Smooth muscle cell (in vitro differentiated cells): ENCODE results near the gene LRRC63. TPM values are rescaled to one million over a fixed set of nuclear protein-coding genes. Genes with fewer than 3 reads are reported as not detected.

Source experiments
- DNase-seq: peaks from one replicate; lab custom pipeline; 2025; ENCODE audit not compliant: unreplicated experiment; lab: John Stamatoyannopoulos, UW
- H2AFZ ChIP-seq: fragments of 200-600 bp; sonication (generic); 2 replicates; pipeline ENCODE4 v1.6.0; 2016; ENCODE audit warnings: antibody characterized with exemption, low read depth, mild to moderate bottlenecking
- H3F3A ChIP-seq: fragments of 200-600 bp; sonication (generic); 2 replicates; pipeline ENCODE4 v1.6.0; 2017; ENCODE audit warnings: antibody characterized with exemption, low read depth
- H3K27ac ChIP-seq: fragments of 200-600 bp; sonication (generic); 2 replicates; pipeline ENCODE4 v1.5.1; 2016; ENCODE audit warnings: low read depth, mild to moderate bottlenecking
- H3K27me3 ChIP-seq: fragments of 200-600 bp; sonication (generic); 2 replicates; pipeline ENCODE4 v1.6.1; 2016; ENCODE audit warnings: low read depth, mild to moderate bottlenecking
- H3K36me3 ChIP-seq: fragments of 200-600 bp; sonication (generic); 2 replicates; pipeline ENCODE4 v1.5.1; 2016; ENCODE audit warnings: low read depth
- H3K4me1 ChIP-seq: fragments of 200-600 bp; sonication (generic); 2 replicates; pipeline ENCODE4 v1.5.1; 2016; ENCODE audit warnings: low read depth
- H3K4me2 ChIP-seq: fragments of 200-600 bp; sonication (generic); 2 replicates; pipeline ENCODE4 v1.6.0; 2016; ENCODE audit warnings: mild to moderate bottlenecking
- H3K4me3 ChIP-seq: fragments of 200-600 bp; sonication (generic); 2 replicates; pipeline ENCODE4 v1.5.1; 2016; ENCODE audit warnings: mild to moderate bottlenecking
- H3K79me2 ChIP-seq: fragments of 200-600 bp; sonication (generic); 2 replicates; pipeline ENCODE4 v1.6.0; 2016; ENCODE audit warnings: low read depth, mild to moderate bottlenecking
- H3K9ac ChIP-seq: fragments of 200-600 bp; sonication (generic); 2 replicates; pipeline ENCODE4 v1.6.0; 2016; ENCODE audit warnings: low read depth
- H3K9me3 ChIP-seq: fragments of 200-600 bp; sonication (generic); replicated peaks from 2 replicates; pipeline ENCODE4 v1.5.1; 2016; ENCODE audit warnings: low read depth
- H4K20me1 ChIP-seq: fragments of 200-600 bp; sonication (generic); 2 replicates; pipeline ENCODE4 v1.6.0; 2016; ENCODE audit warnings: low read depth
- CTCF ChIP-seq: fragments of 200-600 bp; sonication (generic); IDR thresholded peaks from 2 replicates; pipeline ENCODE4 v1.5.1; 2017; ENCODE audit warnings: borderline replicate concordance, mild to moderate bottlenecking, antibody characterized with exemption; ENCODE audit not compliant: insufficient read depth, poor library complexity, severe bottlenecking
- WGBS: methylation state at CpG from one replicate; pipeline ENCODE4 v1.1.7; 2016; ENCODE audit warnings: low lambda C conversion rate; 5-methylcytosine and 5-hydroxymethylcytosine counted together
- polyA plus RNA-seq: library from polyadenylated mRNA; unstranded; fragments of >200 nt; fragmentation: Nextera tagmentation; extraction: Ambion mirVana; gene quantifications from 2 replicates; pipeline ENCODE4 v1.2.1, GENCODE V29; 2016
- total RNA-seq: library from RNA; depleted of rRNA; stranded (reverse); fragments of >200 nt; gene quantifications from 2 replicates; pipeline ENCODE4 v1.2.3, GENCODE V29; 2014

Gene LRRC63
- total and polyA plus RNA-seq, 2 experiments from 2014 or later: 0.16 TPM; not detected in 1

GRCh38 chr13:46295491-46296114 is 83.9 kb downstream of the LRRC63 start:
- peaks cover 12% of the 10 kb centered on the region for H3F3A ChIP-seq
- H3K4me3 ChIP-seq: no peak overlapping the region
- H2AFZ ChIP-seq: peak overlapping the region; percentile 36
- no peaks in the 10 kb centered on the region for H3K4me1 ChIP-seq
- no peak for DNase-seq
- no peak overlapping the region for H3K4me2 ChIP-seq
- H3K9me3 ChIP-seq: no peaks in the 10 kb centered on the region
- H3K9ac ChIP-seq: peak overlapping the region; percentile 24
- H3K27ac ChIP-seq: peak overlapping the region; percentile 77
- H3K79me2 ChIP-seq: no peaks in the 10 kb centered on the region
- no peak for TF ChIP-seq CTCF
- H4K20me1 ChIP-seq: no peaks in the 10 kb centered on the region
- 77% methylated on average over 7 of the region's 7 CpGs for WGBS
- H3K27me3 ChIP-seq: no peaks in the 10 kb centered on the region
- H3K36me3 ChIP-seq: no peaks in the 10 kb centered on the region

GRCh38 chr13:46296115-46296822 is 84.5 kb downstream of the LRRC63 start:
- no peak for TF ChIP-seq CTCF
- Histone ChIP-seq H3K36me3 (no peaks in the 10 kb centered on the region), H2AFZ (peak overlapping the region; percentile 36), H3K9me3 (no peaks in the 10 kb centered on the region), H3F3A (peaks cover 12% of the 10 kb centered on the region), H3K27ac (peak overlapping the region; percentile 77), H4K20me1 (no peaks in the 10 kb centered on the region), H3K79me2 (no peaks in the 10 kb centered on the region), H3K9ac (peak overlapping the region; percentile 32), H3K4me3 (no peak overlapping the region), H3K4me2 (no peak overlapping the region), H3K27me3 (no peaks in the 10 kb centered on the region), H3K4me1 (no peaks in the 10 kb centered on the region)
- 70% methylated on average over 3 of the region's 3 CpGs for WGBS
- no peak for DNase-seq

- H3K9me3 ChIP-seq: no peaks in the 10 kb centered on the region
- H4K20me1 ChIP-seq: no peaks in the 10 kb centered on the region
- peak overlapping the region; percentile 77 for H3K27ac ChIP-seq
- H3K4me2 ChIP-seq: no peak overlapping the region
- no peaks in the 10 kb centered on the region for H3K4me1 ChIP-seq
- no peaks in the 10 kb centered on the region for H3K79me2 ChIP-seq
- WGBS: 61% methylated on average over 3 of the region's 3 CpGs
- H2AFZ ChIP-seq: no peak overlapping the region
- H3F3A ChIP-seq: peaks cover 12% of the 10 kb centered on the region
- no peak for DNase-seq
- no peaks in the 10 kb centered on the region for H3K36me3 ChIP-seq
- no peak overlapping the region for H3K4me3 ChIP-seq
- H3K27me3 ChIP-seq: no peaks in the 10 kb centered on the region
- H3K9ac ChIP-seq: peak overlapping the region; percentile 32
- TF ChIP-seq CTCF: no peak
Measured at GRCh38 chr13:46296921-46297320, 85.2 kb downstream of the LRRC63 start.
